HS-5 (cell line): ENCODE data around the gene ERI3.
A peak's percentile ranks its signal among the peaks of the same experiment; 100 is the strongest.

Experiments
- DNase-seq: peaks from one replicate; pipeline ENCODE4 v3.0.0-alpha.2; 2012; ENCODE audit warnings: low read depth

Gene ERI3

GRCh38 chr1:44315521-44315920, 39.5 kb downstream of the ERI3 start:
- no peak for DNase-seq

- no peak for DNase-seq
Observed at GRCh38 chr1:44314452-44314851, 40.6 kb downstream of the ERI3 start.

- DNase-seq = no peak
Observed at GRCh38 chr1:44313265-44313918, 41.7 kb downstream of the ERI3 start.

GRCh38 chr1:44312399-44313196, 42.5 kb downstream of the ERI3 start:
- no peak for DNase-seq

- no peak for DNase-seq
Observed at GRCh38 chr1:44310006-44310405, 45.1 kb downstream of the ERI3 start.

DNA sequence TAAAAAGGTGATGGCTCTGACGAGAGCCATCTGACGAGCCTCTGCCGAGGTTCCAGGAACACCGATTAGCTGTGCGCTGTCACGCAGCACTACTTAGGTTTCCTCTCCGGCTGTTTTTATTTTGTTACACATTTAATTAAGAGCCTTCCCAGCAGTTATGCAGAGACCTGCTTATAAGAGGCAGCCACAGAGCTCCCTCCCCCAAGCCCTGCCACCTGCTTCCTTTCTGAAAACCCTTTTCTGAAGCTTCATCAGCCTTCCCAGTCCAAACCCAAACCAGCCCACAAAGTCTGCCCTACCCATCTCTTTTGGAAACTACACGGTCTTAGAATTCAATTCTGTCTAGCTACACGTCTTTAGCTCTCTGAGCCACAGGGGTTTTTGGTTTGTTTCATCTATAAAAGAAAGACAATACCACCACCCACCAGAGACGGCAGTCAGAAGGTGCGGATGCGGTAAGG, 49.1 kb downstream of the ERI3 start:
- DNase-seq = no peak

DNA sequence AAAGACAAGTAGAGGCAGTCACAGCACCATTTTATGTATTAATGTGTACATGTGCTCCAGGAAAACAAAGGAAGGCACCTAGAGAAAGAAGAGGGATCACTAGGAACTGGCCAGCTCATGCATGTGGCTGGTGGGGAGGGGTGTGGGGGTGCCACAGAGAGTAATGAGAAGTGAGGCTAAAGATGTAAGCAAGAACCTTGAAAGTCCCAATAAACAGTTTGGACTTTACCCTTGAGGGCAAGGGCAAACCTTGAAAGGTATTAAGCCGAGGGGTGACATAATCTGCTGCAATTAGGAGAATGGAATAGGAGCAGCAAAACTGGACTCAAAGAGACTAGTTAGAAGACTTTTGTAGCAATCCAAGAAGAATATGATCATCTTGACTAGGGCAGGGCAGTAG, 51.5 kb downstream of the ERI3 start:
- no peak for DNase-seq

DNA sequence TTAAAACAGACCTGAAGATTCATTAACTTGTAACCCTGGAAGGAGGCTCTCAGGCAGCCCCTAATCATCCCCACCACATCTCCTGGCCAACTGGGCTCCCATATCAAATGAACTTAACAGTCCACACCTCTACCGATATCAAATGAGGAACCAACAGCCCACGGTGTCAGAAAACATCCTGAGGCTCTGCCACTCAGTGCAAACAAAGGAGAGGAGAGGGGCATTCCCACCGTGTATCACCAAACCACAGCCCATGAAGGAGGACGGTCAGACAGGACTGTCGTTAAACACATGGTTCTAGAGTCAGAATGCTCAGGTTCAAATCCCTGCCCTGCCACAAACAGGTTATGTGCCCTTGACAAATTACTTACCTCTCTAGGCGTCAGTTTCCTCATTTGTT, 52.5 kb downstream of the ERI3 start:
- no peak for DNase-seq

DNA sequence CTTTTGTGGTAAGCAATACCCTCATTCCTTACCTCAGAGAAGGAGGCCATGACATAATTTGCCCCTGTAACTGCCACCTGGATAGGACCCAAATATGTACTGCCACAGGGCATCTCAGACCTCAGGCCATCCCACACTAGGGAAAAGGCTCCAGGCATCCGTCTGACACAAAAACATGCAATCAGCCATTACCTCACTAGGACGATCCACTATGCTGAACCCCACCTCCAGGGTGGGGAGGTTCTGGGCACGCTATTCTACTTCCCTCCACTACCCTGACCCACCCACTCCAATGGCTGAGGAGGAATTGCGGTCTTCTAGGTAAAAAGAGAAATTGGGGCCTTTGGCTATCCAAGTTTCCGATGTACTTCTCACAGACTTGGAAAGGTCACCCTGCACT, 53.6 kb downstream of the ERI3 start:
- DNase-seq = no peak

GRCh38 chr1:44300852-44301251, 54.2 kb downstream of the ERI3 start:
- no peak for DNase-seq

DNA sequence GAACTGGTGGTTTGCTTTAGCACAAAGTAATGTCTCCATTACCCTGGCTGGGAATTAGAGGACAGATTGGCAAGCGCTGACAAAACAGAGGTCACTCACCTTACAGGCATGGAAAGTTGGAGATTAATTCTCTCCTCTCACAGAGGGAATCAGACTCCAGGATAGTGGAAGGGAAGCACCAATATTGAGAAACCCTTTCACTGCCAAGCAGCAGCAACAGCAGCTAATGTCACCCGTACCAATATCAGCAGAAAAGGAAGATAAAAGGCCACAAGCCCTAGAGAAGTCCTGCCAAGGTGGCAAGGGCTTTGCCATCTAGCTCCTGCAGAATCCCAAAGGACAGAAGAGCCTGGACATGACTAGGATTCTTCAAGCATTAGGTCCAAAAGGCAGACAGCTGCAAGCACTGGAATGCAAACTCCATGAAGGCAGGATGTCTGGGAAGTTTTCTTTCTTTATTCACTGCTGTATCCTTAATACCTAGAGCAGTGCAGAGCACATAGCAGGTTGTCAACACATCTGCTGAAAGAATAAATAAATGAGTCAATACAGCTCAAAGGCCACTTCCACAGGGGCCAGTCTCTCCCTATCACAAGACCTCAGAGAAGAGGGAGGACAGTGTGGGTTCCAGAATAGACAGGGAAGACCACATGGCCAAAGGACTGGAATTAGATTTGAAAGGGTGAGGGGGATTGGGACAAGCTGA, 57.2 kb downstream of the ERI3 start:
- DNase-seq = no peak

DNA sequence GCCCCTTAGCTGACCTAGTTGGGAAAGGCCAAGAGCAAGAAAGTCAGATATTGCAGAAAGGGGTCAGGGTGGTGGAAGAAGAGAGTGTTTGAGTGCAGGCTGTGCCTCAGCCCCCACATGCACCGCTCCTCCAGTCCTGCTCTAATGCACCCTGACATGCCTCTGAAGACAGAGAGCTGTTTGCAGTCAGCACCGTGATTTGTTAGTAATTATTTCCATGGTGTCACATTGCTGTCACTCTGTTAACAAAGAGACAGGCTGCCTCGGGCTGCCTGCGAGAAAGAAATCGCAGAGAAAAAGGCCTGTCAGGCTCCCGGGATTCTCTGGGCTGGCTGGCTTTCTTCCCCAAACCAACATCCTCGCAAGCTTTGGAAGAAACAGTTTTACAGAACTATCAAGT, 58.3 kb downstream of the ERI3 start:
- DNase-seq = no peak

DNA sequence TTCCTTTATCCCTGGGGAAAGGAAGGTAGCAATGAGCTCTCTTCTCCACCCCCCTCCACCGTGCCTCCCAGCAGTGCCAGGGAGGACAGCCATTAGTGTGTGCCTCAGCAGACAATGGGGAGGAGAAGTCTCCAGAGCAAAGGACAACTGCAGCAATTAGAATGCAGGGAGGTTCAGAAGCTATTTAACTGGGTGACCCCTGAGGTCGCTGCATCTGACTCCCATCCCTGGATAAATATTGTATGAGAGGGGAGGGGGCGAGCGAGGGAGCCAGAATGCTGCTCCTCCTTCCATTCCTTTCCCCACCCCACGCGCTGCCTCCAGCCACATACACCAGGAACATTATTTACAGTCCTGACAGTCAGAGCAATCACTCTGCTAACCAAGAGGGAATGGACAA, 59.0 kb downstream of the ERI3 start:
- no peak for DNase-seq

- DNase-seq = peak; percentile 48
Observed at GRCh38 chr1:44294588-44295007, 60.5 kb downstream of the ERI3 start.

DNA sequence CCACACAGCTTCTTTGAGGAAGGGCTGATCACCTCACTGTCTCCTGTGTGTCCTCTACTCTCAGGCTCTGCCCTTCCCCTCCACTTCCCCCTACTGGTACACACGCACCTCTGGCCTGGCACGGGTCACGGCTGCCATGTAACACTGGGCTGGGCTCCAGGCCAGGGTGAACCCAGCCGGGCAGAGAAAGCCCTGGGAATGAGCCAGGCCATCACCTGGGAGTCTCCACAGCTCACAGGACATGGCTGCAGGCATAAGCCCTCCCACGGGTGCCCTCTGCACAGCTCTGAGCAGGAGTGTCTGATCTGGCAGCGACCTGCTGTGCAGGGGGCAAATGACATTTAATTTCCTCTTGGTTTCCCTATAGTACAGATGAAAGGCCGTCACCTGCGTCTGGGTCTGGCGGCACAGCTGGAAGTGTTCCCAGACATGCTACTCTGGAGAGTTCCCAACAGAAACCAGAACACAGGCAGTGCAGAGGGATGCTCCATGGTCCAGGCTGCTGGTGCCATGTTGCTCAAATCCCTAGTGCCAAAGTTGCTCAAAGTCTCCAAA, 61.2 kb downstream of the ERI3 start:
- no peak for DNase-seq

DNA sequence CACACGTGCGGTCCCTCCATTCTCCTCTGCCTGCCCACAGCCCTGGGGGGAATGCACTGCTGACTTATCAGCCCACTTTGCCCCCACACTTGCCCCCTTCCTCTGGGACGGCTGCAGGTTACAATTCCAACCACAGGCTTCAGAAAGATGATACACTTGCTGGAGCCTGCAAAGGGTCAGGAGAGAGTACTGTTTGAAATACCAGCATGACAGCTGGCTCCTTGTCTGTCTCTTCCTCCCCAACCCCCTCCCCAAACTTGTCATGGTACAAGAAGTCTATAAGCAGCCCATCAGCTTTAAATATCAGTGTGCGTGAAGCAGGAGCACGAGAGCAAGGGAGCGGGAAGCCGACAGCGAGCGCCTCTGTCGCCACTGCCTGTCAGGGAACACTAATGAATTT, 62.4 kb downstream of the ERI3 start:
- DNase-seq = no peak

DNA sequence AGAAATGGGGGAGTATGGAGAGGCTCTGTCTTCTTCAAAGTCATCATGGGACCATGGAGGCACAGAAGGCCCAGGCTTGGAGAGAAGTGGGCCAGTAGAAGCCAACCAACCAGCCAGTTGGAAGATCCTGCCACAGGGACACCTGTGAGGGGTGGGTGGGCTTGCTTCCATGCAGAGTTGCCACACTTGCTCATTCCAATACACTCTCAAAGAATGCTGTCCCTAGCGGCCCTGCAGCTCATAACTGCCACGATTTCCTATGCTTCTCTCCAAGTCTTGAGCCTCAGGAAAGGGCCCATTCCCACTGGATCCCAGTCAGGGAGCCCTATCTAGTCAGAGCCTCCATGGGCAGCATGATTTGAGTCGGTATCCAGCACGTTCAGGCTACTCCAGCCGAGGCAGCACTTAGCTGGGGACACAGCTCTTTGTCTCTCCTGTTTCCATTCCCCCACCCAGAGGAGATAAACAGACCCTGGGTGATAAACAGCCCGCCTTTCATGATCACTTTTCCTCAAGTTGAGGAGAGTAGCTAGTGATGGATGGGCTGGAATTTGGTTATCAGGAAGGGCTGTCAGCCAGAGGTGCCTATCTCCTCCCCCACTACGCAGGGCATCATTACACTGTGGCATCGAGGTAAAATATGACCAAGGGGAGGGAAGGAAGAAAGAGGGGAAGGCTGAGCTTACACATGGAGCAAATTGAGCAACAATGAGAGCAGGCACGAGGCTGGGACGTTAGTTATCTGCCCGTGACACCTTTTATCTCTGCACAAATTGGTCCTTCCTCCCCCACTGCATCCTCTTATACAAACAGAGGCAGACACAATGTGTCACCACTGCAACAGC, 64.6 kb downstream of the ERI3 start:
- DNase-seq = no peak

- no peak for DNase-seq
Observed at GRCh38 chr1:44289530-44289929, 65.5 kb downstream of the ERI3 start.

- DNase-seq = no peak
Observed at GRCh38 chr1:44288883-44289282, 66.2 kb downstream of the ERI3 start.

DNA sequence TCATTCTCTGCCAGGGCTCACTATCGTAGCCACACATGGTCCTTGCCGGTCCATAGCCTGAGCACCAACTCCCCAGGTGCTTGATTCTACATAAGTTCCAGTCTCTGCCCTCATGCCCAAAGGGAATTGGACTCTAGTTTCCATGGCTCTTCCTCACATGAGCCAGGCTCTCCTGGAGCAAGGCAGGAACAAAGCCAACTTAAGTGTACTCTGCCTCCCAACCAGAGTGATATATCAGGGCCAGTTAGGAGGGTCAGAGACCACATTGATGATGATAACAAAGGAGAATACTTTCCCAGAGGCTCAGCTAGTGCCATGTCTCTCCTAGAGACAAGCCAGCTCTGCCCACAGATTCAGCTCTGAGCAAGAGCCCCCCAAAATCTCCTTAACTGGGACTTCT, 70.9 kb downstream of the ERI3 start:
- DNase-seq = no peak

GRCh38 chr1:44283524-44284173, 71.4 kb downstream of the ERI3 start:
- DNase-seq = no peak
